Muscle of leg (tissue), 11 donors: Measurements from ENCODE around the gene SNX14. TPM values are rescaled to one million over a fixed set of nuclear protein-coding genes. Genes with fewer than 3 reads are reported as not detected.

ENCODE experiments used
- DNase-seq: peaks from one replicate; pipeline ENCODE4 v3.0.0; 2013
- H3K27ac ChIP-seq: one replicate; pipeline ENCODE4 v1.5.1; 2013; ENCODE audit warnings: mild to moderate bottlenecking, low read length, control low read depth
- H3K27me3 ChIP-seq: one replicate; pipeline ENCODE4 v1.6.1; 2013; ENCODE audit warnings: low read length; ENCODE audit not compliant: control insufficient read depth, insufficient read depth
- H3K36me3 ChIP-seq: one replicate; pipeline ENCODE4 v1.6.1; 2013; ENCODE audit warnings: low read length; ENCODE audit not compliant: control insufficient read depth, insufficient read depth
- H3K4me1 ChIP-seq: one replicate; pipeline ENCODE4 v1.6.1; 2013; ENCODE audit warnings: low read length; ENCODE audit not compliant: control insufficient read depth, insufficient read depth
- H3K4me3 ChIP-seq: one replicate; pipeline ENCODE4 v1.5.1; 2013; ENCODE audit warnings: low read length, control low read depth
- H3K9me3 ChIP-seq: replicated peaks from 2 replicates; pipeline ENCODE4 v1.6.1; 2013; ENCODE audit warnings: low read depth, low read length; ENCODE audit not compliant: control insufficient read depth
- WGBS: methylation state at CpG from one replicate; pipeline ENCODE4 v1.1.5; 2013; ENCODE audit warnings: missing lambda C conversion rate; ENCODE audit not compliant: insufficient coverage; 5-methylcytosine and 5-hydroxymethylcytosine counted together
- polyA plus RNA-seq, 8 donors: library from polyadenylated mRNA; unstranded; fragments of 120-200 nt; gene quantifications; one replicate each; pipeline versions ENCODE4 v1.2.1 to v1.2.3, GENCODE V29; 2013; ENCODE audit warnings: inconsistent platforms in 1 of 8, low replicate concordance in 1 of 8; ENCODE audit not compliant: insufficient read length in 8 of 8, insufficient read depth in 1 of 8
- total RNA-seq: library from RNA; stranded (reverse); fragments of 120-200 nt; gene quantifications from one replicate; pipeline ENCODE4 v1.2.4, GENCODE V29; 2013

Gene SNX14
- total and polyA plus RNA-seq, 9 donors, result 37.8 to 54.5 (median 46.8) TPM

DNA sequence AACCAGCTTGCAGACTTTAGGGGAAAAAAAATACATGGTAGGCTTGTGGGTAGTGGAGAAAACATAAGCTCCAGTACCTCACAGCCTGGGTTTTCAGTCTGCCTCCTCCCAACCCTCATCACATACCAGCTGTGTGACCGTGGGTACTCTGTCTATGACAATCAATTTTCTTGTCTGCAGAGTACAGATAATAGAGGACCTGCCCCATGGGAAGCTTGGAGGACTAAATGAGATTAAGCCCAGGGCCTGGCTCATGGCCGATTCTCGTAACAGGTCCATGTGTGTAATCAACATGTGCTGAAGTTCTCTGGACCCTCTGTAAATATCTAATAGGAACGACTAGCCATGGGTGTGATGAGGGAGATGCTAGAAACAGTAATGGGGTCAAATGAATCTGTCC is 109.8 kb downstream of the SNX14 start:
- H3K27me3 ChIP-seq, result no peaks in the 10 kb centered on the region
- no peaks in the 10 kb centered on the region for H3K9me3 ChIP-seq
- 71% methylated on average over 3 of the region's 4 CpGs for WGBS
- no peak overlapping the region for H3K27ac ChIP-seq
- H3K4me3 ChIP-seq, result no peak overlapping the region
- DNase-seq, result no peak
- H3K36me3 ChIP-seq, result peaks cover 10% of the 10 kb centered on the region
- peaks cover 18% of the 10 kb centered on the region for H3K4me1 ChIP-seq

GRCh38 chr6:85482905-85483700 is 110.6 kb downstream of the SNX14 start:
- Histone ChIP-seq H3K4me3 (no peak overlapping the region), H3K9me3 (no peaks in the 10 kb centered on the region), H3K27me3 (no peaks in the 10 kb centered on the region), H3K4me1 (peaks cover 17% of the 10 kb centered on the region), H3K27ac (peak overlapping the region; percentile 73), H3K36me3 (peaks cover 10% of the 10 kb centered on the region)
- WGBS, result 5% methylated on average over 5 of the region's 10 CpGs
- DNase-seq, result peak; percentile 83

DNA sequence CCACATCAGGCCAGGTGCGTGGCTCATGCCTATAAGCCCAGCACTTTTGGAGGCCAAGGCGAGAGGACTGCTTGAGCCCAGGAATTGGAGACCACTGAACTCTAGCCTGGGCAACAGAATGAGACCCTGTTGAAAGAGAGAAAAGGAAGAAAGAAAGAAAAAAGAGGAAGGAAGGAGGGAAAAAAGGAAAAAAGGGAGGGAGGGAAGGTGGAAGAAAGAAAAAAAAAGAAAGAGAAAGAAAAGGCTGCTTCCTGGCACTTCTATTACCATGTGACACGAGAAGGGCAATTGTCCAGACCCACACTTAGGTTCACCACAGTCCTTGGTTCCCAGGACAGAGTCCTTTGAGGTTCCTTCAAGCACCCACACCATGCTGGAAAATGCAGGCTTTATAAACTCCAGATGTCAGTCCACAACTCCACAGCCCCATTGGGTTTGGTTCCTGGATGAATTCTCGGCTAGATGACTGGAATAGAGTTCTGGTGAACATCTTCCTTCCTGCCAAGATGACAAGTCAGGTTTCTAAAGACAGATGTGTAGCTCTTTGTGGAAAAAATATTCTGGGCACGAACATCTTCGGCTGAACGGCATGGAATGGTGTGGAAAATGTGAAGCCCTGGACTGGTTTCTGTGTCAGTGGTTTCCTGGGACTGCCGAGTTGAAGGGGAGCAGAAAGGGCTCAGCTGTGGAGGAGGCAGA is 111.3 kb downstream of the SNX14 start:
- DNase-seq, result peak; percentile 85
- 49% methylated on average over 8 of the region's 8 CpGs for WGBS
- Histone ChIP-seq H3K27me3 (no peaks in the 10 kb centered on the region), H3K4me3 (no peak overlapping the region), H3K9me3 (no peaks in the 10 kb centered on the region), H3K4me1 (peaks cover 17% of the 10 kb centered on the region), H3K27ac (peak overlapping the region; percentile 73), H3K36me3 (peaks cover 9% of the 10 kb centered on the region)

DNA sequence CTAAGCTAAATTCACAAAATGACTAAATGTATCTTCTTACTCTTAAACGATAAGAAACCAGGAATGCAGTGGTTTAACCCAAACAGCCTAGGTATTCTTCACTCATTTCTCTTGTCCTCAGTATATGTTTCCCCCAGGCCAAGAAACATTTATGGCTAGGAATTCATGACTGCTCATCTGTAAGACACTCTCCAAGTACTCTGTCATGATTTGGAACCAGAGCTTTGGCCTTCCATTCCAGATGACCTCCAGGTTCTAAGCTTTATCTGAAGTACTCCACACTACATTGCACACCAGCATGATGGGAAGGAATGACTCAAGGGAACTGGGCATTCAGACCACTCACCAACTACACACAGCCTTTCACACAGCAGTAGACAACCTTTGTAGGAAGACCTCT is 114.5 kb downstream of the SNX14 start:
- peaks cover 9% of the 10 kb centered on the region for H3K4me1 ChIP-seq
- H3K4me3 ChIP-seq, result no peak overlapping the region
- H3K27me3 ChIP-seq, result no peaks in the 10 kb centered on the region
- no peak for DNase-seq
- H3K27ac ChIP-seq, result no peak overlapping the region
- 88% methylated on average over 1 of the region's 1 CpG for WGBS
- peaks cover 2% of the 10 kb centered on the region for H3K9me3 ChIP-seq
- peaks cover 11% of the 10 kb centered on the region for H3K36me3 ChIP-seq

DNA sequence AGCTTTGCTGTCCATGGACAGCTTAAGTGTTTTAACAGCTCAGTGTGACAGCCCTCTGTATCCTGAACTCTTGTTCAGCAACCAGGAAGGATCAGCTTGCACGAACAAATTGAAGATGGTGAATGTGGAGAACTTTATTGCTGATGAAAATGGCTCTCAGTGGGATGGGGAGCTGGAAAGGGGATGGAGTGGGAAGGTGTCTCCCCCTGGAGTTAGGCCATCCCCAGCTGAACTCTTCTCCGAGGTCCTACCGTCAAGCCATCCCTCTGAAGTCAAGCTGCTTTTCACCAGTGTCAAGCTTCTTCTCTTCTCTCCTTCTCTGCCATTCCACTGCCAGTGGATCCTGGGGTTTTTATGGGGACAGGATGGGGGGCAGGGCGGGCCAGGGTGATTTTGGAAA is 117.1 kb downstream of the SNX14 start:
- Histone ChIP-seq H3K27ac (no peak overlapping the region), H3K4me3 (no peak overlapping the region), H3K36me3 (peaks cover 11% of the 10 kb centered on the region), H3K27me3 (no peaks in the 10 kb centered on the region), H3K4me1 (no peaks in the 10 kb centered on the region), H3K9me3 (peaks cover 2% of the 10 kb centered on the region)
- 86% methylated on average over 2 of the region's 4 CpGs for WGBS
- DNase-seq, result no peak

DNA sequence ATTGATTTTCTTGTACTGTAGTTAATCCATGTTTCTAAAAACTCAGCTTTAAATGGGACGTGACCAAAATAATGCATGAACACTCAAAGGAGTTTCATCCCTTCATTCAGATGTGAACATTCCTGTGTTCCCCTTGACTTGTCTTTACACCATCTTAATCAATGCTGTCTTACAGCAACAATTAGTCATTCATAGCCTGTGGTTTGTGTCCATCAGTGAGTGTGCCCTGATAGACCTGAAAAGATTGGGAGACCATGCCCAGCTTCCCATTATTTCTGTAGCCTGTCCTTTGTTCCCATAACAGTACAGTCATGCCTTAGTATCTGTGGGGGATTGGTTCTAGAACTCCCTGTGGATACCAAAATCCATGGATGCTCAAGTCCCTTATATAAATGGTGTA is 119.9 kb downstream of the SNX14 start:
- no peak for DNase-seq
- 100% methylated on average over 1 of the region's 1 CpG for WGBS

DNA sequence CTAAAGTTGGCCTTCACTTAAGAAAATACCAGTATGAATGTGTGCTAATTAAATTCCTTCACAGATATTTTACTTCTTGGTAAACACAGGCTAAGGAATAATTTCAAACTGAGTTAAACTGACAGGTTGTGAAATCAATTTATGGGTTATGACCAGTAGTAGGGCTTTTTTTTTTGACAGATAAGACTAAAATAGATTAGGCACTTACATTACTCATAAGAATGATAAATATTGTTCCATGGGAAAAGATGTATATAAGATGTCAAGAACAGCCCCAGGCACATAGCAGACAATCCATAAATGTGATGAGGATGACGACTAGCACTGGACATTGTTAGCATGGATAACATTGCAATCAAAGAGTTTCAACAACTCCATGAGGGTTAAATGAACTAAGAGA is 120.9 kb downstream of the SNX14 start:
- Histone ChIP-seq H3K27me3 (no peaks in the 10 kb centered on the region), H3K36me3 (peaks cover 9% of the 10 kb centered on the region), H3K4me1 (peaks cover 22% of the 10 kb centered on the region), H3K4me3 (no peak overlapping the region), H3K27ac (no peak overlapping the region), H3K9me3 (peaks cover 2% of the 10 kb centered on the region)
- DNase-seq, result no peak
- WGBS, result no CpG with 5 or more reads among the region's 1 CpG

More for the DNA sequence above, 119.9 kb downstream of the SNX14 start:
- peaks cover 15% of the 10 kb centered on the region for H3K4me1 ChIP-seq
- no peak overlapping the region for H3K4me3 ChIP-seq
- H3K9me3 ChIP-seq, result peaks cover 2% of the 10 kb centered on the region
- H3K36me3 ChIP-seq, result peaks cover 6% of the 10 kb centered on the region
- H3K27me3 ChIP-seq, result no peaks in the 10 kb centered on the region
- no peak overlapping the region for H3K27ac ChIP-seq

GRCh38 chr6:85470023-85470410 is 123.6 kb downstream of the SNX14 start:
- peaks cover 5% of the 10 kb centered on the region for H3K36me3 ChIP-seq
- no peaks in the 10 kb centered on the region for H3K27me3 ChIP-seq
- no peaks in the 10 kb centered on the region for H3K9me3 ChIP-seq
- H3K4me3 ChIP-seq, result no peak overlapping the region
- 60% methylated on average over 1 of the region's 2 CpGs for WGBS
- peaks cover 22% of the 10 kb centered on the region for H3K4me1 ChIP-seq
- no peak for DNase-seq
- peak overlapping the region; percentile 22 for H3K27ac ChIP-seq

- 50% methylated on average over 1 of the region's 2 CpGs for WGBS
- Histone ChIP-seq H3K4me3 (no peak overlapping the region), H3K4me1 (peaks cover 27% of the 10 kb centered on the region), H3K27ac (peak overlapping the region; percentile 11), H3K36me3 (peaks cover 5% of the 10 kb centered on the region), H3K9me3 (no peaks in the 10 kb centered on the region), H3K27me3 (no peaks in the 10 kb centered on the region)
- peak; percentile 53 for DNase-seq
Measured at GRCh38 chr6:85469276-85470022, 124.2 kb downstream of the SNX14 start.

DNA sequence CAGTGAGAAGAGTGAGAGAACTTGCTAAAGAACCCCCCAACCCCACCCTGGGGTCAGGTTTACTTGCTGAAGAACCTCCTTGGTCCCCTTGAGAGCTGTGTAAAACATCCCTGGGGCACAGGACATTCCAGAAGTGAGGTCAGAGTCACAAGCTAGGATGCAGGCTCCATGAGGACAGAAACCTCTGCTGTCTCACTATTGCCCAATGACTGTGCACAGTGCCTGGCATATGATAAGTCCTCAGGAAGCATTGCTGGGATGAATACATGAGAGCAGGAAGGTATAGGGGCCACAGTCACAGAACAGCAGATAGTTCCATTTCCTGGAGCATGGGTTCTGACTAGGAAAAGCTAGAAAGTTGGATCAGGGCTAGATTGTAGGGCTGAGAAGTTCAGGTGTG is 125.3 kb downstream of the SNX14 start:
- H3K27me3 ChIP-seq, result no peaks in the 10 kb centered on the region
- H3K27ac ChIP-seq, result no peak overlapping the region
- peaks cover 31% of the 10 kb centered on the region for H3K4me1 ChIP-seq
- no peak for DNase-seq
- no peaks in the 10 kb centered on the region for H3K9me3 ChIP-seq
- H3K36me3 ChIP-seq, result peaks cover 5% of the 10 kb centered on the region
- H3K4me3 ChIP-seq, result no peak overlapping the region
